HG03521 (cell line): ENCODE results near the gene SCN7A.

Source experiments
- ATAC-seq: cut with Tn5 transposase; IDR thresholded peaks from one replicate; pipeline ENCODE4 v1.9.1; 2021; ENCODE audit warnings: mild to moderate bottlenecking, moderate library complexity; ENCODE audit not compliant: unreplicated experiment

The SCN7A gene

GRCh38 chr2:166404831-166405568 lies 89.0 kb downstream of the SCN7A start:
- ATAC-seq: no peak

GRCh38 chr2:166394245-166394644 lies 99.8 kb downstream of the SCN7A start:
- ATAC-seq: no peak

- ATAC-seq: no peak
These were observed 101.0 kb downstream of the SCN7A start for GRCh38 chr2:166393008-166393407.

GRCh38 chr2:166388481-166389070 lies 105.5 kb downstream of the SCN7A start:
- ATAC-seq: no peak

GRCh38 chr2:166385313-166385712 lies 108.7 kb downstream of the SCN7A start:
- ATAC-seq: no peak

GRCh38 chr2:166384774-166385173 lies 109.3 kb downstream of the SCN7A start:
- no peak for ATAC-seq

- no peak for ATAC-seq
These were observed 111.6 kb downstream of the SCN7A start for GRCh38 chr2:166382448-166382847.

GRCh38 chr2:166380615-166381014 lies 113.4 kb downstream of the SCN7A start:
- no peak for ATAC-seq

- no peak for ATAC-seq
These were observed 117.2 kb downstream of the SCN7A start for GRCh38 chr2:166376873-166377272.

- ATAC-seq: no peak
These were observed 117.6 kb downstream of the SCN7A start for GRCh38 chr2:166376488-166376828.

GRCh38 chr2:166375736-166376487 lies 118.1 kb downstream of the SCN7A start, which contains the start of gene SCN9A:
Gene SCN9A (minus strand): TSS chr2:166375944. CDS start chr2:166311756, 64,188 bp downstream.
- ATAC-seq: peak; percentile 46

GRCh38 chr2:166375195-166375735 lies 118.8 kb downstream of the SCN7A start:
- no peak for ATAC-seq

- ATAC-seq: no peak
These were observed 120.1 kb downstream of the SCN7A start for GRCh38 chr2:166373951-166374350.

GRCh38 chr2:166373539-166373938 lies 120.5 kb downstream of the SCN7A start:
- ATAC-seq: no peak

GRCh38 chr2:166373105-166373504 lies 120.9 kb downstream of the SCN7A start:
- ATAC-seq: no peak

GRCh38 chr2:166372046-166372445 lies 122.0 kb downstream of the SCN7A start:
- ATAC-seq: no peak

GRCh38 chr2:166365803-166366420 lies 128.1 kb downstream of the SCN7A start:
- ATAC-seq: no peak

- no peak for ATAC-seq
These were observed 128.8 kb downstream of the SCN7A start for GRCh38 chr2:166365239-166365638.

GRCh38 chr2:166364476-166365161 lies 129.4 kb downstream of the SCN7A start:
- no peak for ATAC-seq

GRCh38 chr2:166361351-166362153 lies 132.5 kb downstream of the SCN7A start:
- ATAC-seq: no peak
